ENCODE data around the gene POU2F1. TPM values are rescaled to one million over a fixed set of nuclear protein-coding genes. Genes with fewer than 3 reads are reported as not detected.
"Not testable (repeated sequence)": the region's sequence is repeated elsewhere in the genome, so short reads cannot be mapped to it uniquely, and the experiment has no call there.

The POU2F1 gene
- total RNA-seq, 1 donor from 2014 or later = 18.0 TPM

GRCh38 chr1:167305706-167306277, 85.1 kb downstream of the POU2F1 start:
- intact Hi-C loops (cut with micrococcal nuclease) = no loop called here

- intact Hi-C loops (cut with micrococcal nuclease) = no loop called here
Observed at GRCh38 chr1:167310732-167311131, 90.0 kb downstream of the POU2F1 start.

GRCh38 chr1:167312871-167313270, 92.2 kb downstream of the POU2F1 start:
- intact Hi-C loops (cut with micrococcal nuclease) = no loop called here

- intact Hi-C loops (cut with micrococcal nuclease) = no loop called here
Observed at GRCh38 chr1:167314671-167315070, 94.0 kb downstream of the POU2F1 start.

- intact Hi-C loops (cut with micrococcal nuclease) = no loop called here
Observed at GRCh38 chr1:167317463-167317862, 96.8 kb downstream of the POU2F1 start.

GRCh38 chr1:167319206-167319605, 98.5 kb downstream of the POU2F1 start:
- intact Hi-C loops (cut with micrococcal nuclease) = not testable (repeated sequence)

GRCh38 chr1:167322483-167322882, 101.8 kb downstream of the POU2F1 start:
- intact Hi-C loops (cut with micrococcal nuclease) = no loop called here

- intact Hi-C loops (cut with micrococcal nuclease) = no loop called here
Observed at GRCh38 chr1:167325151-167325550, 104.5 kb downstream of the POU2F1 start.

- intact Hi-C loops (cut with micrococcal nuclease) = no loop called here
Observed at GRCh38 chr1:167328306-167328815, 107.7 kb downstream of the POU2F1 start.

GRCh38 chr1:167328816-167329483, 108.3 kb downstream of the POU2F1 start:
- intact Hi-C loops (cut with micrococcal nuclease) = no loop called here

GRCh38 chr1:167330601-167331293, 110.1 kb downstream of the POU2F1 start:
- intact Hi-C loops (cut with micrococcal nuclease) = no loop called here

GRCh38 chr1:167331650-167332049, 111.0 kb downstream of the POU2F1 start:
- intact Hi-C loops (cut with micrococcal nuclease) = no loop called here

GRCh38 chr1:167332503-167332902, 111.8 kb downstream of the POU2F1 start:
- intact Hi-C loops (cut with micrococcal nuclease) = no loop called here

- intact Hi-C loops (cut with micrococcal nuclease) = no loop called here
Observed at GRCh38 chr1:167333124-167333523, 112.4 kb downstream of the POU2F1 start.

- intact Hi-C loops (cut with micrococcal nuclease) = no loop called here
Observed at GRCh38 chr1:167333703-167334102, 113.0 kb downstream of the POU2F1 start.

GRCh38 chr1:167339405-167339804, 118.7 kb downstream of the POU2F1 start:
- intact Hi-C loops (cut with micrococcal nuclease) = no loop called here

- intact Hi-C loops (cut with micrococcal nuclease) = loop anchor here (2.0 kb wide), 1 partner anchor 76 kb away; no protein-coding TSS in a partner anchor
Observed at GRCh38 chr1:167342846-167343245, 122.2 kb downstream of the POU2F1 start.

GRCh38 chr1:167344112-167344511, 123.4 kb downstream of the POU2F1 start:
- intact Hi-C loops (cut with micrococcal nuclease) = no loop called here

GRCh38 chr1:167344615-167345385, 124.1 kb downstream of the POU2F1 start:
- intact Hi-C loops (cut with micrococcal nuclease) = no loop called here

GRCh38 chr1:167345386-167345733, 124.7 kb downstream of the POU2F1 start:
- intact Hi-C loops (cut with micrococcal nuclease) = no loop called here

GRCh38 chr1:167357305-167357704, 136.6 kb downstream of the POU2F1 start:
- intact Hi-C loops (cut with micrococcal nuclease) = no loop called here

GRCh38 chr1:167359295-167359694, 138.6 kb downstream of the POU2F1 start:
- intact Hi-C loops (cut with micrococcal nuclease) = no loop called here
